Mesenchymal stem cell (in vitro differentiated cells and primary cell): Measurements from ENCODE around the gene PCDH20. TPM values are rescaled to one million over a fixed set of nuclear protein-coding genes. Genes with fewer than 3 reads are reported as not detected.
A peak's percentile ranks its signal among the peaks of the same experiment; 100 is the strongest.

Experiments
- DNase-seq: peaks from one replicate; pipeline ENCODE4 v3.0.0-alpha.2; 2013
- H2AFZ ChIP-seq: one replicate; pipeline ENCODE4 v1.6.1; 2013; ENCODE audit warnings: low read depth, mild to moderate bottlenecking, control low read depth, inconsistent platforms, low read length, moderate library complexity
- H2AK5ac ChIP-seq: 2 replicates; pipeline ENCODE4 v1.6.1; 2013; ENCODE audit warnings: low read length, moderate library complexity, mild to moderate bottlenecking, inconsistent platforms; ENCODE audit not compliant: severe bottlenecking
- H2BK120ac ChIP-seq: one replicate; pipeline ENCODE4 v1.6.1; 2013; ENCODE audit warnings: low read depth, mild to moderate bottlenecking, inconsistent platforms, low read length, moderate library complexity
- H2BK12ac ChIP-seq, 2 experiments: one replicate each; pipeline ENCODE4 v1.6.1; 2013; ENCODE audit warnings: inconsistent platforms in 2 of 2, low read length in 2 of 2, mild to moderate bottlenecking in 2 of 2, moderate library complexity in 2 of 2, control low read depth in 1 of 2
- H2BK15ac ChIP-seq: one replicate; pipeline ENCODE4 v1.6.1; 2013; ENCODE audit warnings: mild to moderate bottlenecking, low read depth, inconsistent platforms; ENCODE audit not compliant: poor library complexity, severe bottlenecking
- H2BK5ac ChIP-seq: 2 replicates; pipeline ENCODE4 v1.6.1; 2013; ENCODE audit warnings: low read depth, mild to moderate bottlenecking, low read length, control low read depth, inconsistent platforms; ENCODE audit not compliant: poor library complexity, severe bottlenecking
- H3K14ac ChIP-seq, 2 experiments: one replicate each; pipeline ENCODE4 v1.6.1; 2013; ENCODE audit warnings: inconsistent platforms in 2 of 2, low read length in 2 of 2, control low read depth in 1 of 2, mild to moderate bottlenecking in 1 of 2, moderate library complexity in 1 of 2
- H3K18ac ChIP-seq, 2 experiments: one replicate each; pipeline ENCODE4 v1.6.1; 2013; ENCODE audit warnings: inconsistent platforms in 2 of 2, low read length in 2 of 2, control low read depth in 1 of 2, low read depth in 1 of 2, mild to moderate bottlenecking in 1 of 2
- H3K23ac ChIP-seq, 2 experiments: one replicate each; pipeline ENCODE4 v1.6.1; 2013; ENCODE audit warnings: inconsistent platforms in 2 of 2, low read length in 2 of 2, mild to moderate bottlenecking in 2 of 2, moderate library complexity in 2 of 2, control low read depth in 1 of 2
- H3K27ac ChIP-seq: 2 replicates; pipeline ENCODE4 v1.5.1; 2013; ENCODE audit warnings: mild to moderate bottlenecking, moderate library complexity, low read length, control low read depth, inconsistent platforms; ENCODE audit not compliant: poor library complexity, severe bottlenecking
- H3K27me3 ChIP-seq, 2 experiments: 2 replicates each; pipeline versions ENCODE4 v1.6.1 to v1.7.0; 2013; ENCODE audit warnings: low read length in 2 of 2, mild to moderate bottlenecking in 2 of 2, moderate library complexity in 2 of 2, control low read depth in 1 of 2, inconsistent platforms in 1 of 2; ENCODE audit not compliant: control insufficient read depth in 1 of 2, insufficient read depth in 1 of 2
- H3K36me3 ChIP-seq, 2 experiments: 2 replicates each; pipeline versions ENCODE4 v1.6.1 to v1.7.0; 2013; ENCODE audit warnings: low read length in 2 of 2, control low read depth in 1 of 2, inconsistent platforms in 1 of 2, low read depth in 1 of 2, mild to moderate bottlenecking in 1 of 2; ENCODE audit not compliant: insufficient read depth in 2 of 2, control insufficient read depth in 1 of 2
- H3K4ac ChIP-seq, 2 experiments: one replicate each; pipeline ENCODE4 v1.6.1; 2013; ENCODE audit warnings: inconsistent platforms in 2 of 2, low read length in 2 of 2, mild to moderate bottlenecking in 2 of 2, moderate library complexity in 2 of 2, control low read depth in 1 of 2, low read depth in 1 of 2
- H3K4me1 ChIP-seq: 2 replicates; pipeline ENCODE4 v1.6.1; 2013; ENCODE audit warnings: low read depth, low read length, control low read depth; ENCODE audit not compliant: control insufficient read depth, insufficient read depth
- H3K4me2 ChIP-seq: 2 replicates; pipeline ENCODE4 v1.6.1; 2013; ENCODE audit warnings: low read length, mild to moderate bottlenecking, inconsistent platforms; ENCODE audit not compliant: poor library complexity, severe bottlenecking
- H3K4me3 ChIP-seq, 2 experiments: 2 replicates each; pipeline versions ENCODE4 v1.5.1 to v1.7.0; 2013; ENCODE audit warnings: low read length in 2 of 2, mild to moderate bottlenecking in 2 of 2, control low read depth in 1 of 2, low read depth in 1 of 2; ENCODE audit not compliant: insufficient read depth in 1 of 2
- H3K79me1 ChIP-seq: replicated peaks from 2 replicates; pipeline ENCODE4 v1.6.1; 2013; ENCODE audit warnings: mild to moderate bottlenecking, control low read depth, low read length, inconsistent platforms; ENCODE audit not compliant: poor library complexity, severe bottlenecking
- H3K9ac ChIP-seq: 2 replicates; pipeline ENCODE4 v1.7.0; 2013; ENCODE audit warnings: mild to moderate bottlenecking, low read length, moderate library complexity
- H3K9me3 ChIP-seq: 2 replicates; pipeline ENCODE4 v1.7.0; 2013; ENCODE audit warnings: mild to moderate bottlenecking, low read length; ENCODE audit not compliant: control insufficient read depth
- H4K8ac ChIP-seq: one replicate; pipeline ENCODE4 v1.6.1; 2013; ENCODE audit warnings: inconsistent platforms, mild to moderate bottlenecking, low read length, moderate library complexity
- H4K91ac ChIP-seq: one replicate; pipeline ENCODE4 v1.6.1; 2013; ENCODE audit warnings: mild to moderate bottlenecking, low read length, inconsistent platforms
- WGBS: methylation state at CpG from one replicate; pipeline ENCODE4 v1.1.7; 2013; ENCODE audit warnings: mixed read lengths; 5-methylcytosine and 5-hydroxymethylcytosine counted together
- polyA plus RNA-seq, 2 experiments: library from polyadenylated mRNA; stranded (reverse); fragments of 200-250 nt; gene quantifications; one replicate each; pipeline ENCODE4 v1.2.3, GENCODE V29; 2013

PCDH20 gene
- polyA plus RNA-seq (2013, experiment 1 of 2): 0.11 TPM
- polyA plus RNA-seq (2013, experiment 2 of 2): 0.11 TPM

- 36% methylated on average over 2 of the region's 3 CpGs for WGBS
- peaks cover 22 to 60% of the 10 kb centered on the region in 2 experiments for H3K27me3 ChIP-seq
- H3K4me1 ChIP-seq: peaks cover 12% of the 10 kb centered on the region
- H2BK5ac ChIP-seq: no peak within 1 kb of the TSS
- H3K14ac ChIP-seq: no peak within 1 kb of the TSS
- no peaks in the 10 kb centered on the region for H3K79me1 ChIP-seq
- H3K9ac ChIP-seq: no peak within 1 kb of the TSS
- H3K23ac ChIP-seq: no peak within 1 kb of the TSS
- no peak within 1 kb of the TSS for H2AK5ac ChIP-seq
- no peak for DNase-seq
- peak within 1 kb of the TSS; percentile 58 to 59 for H3K4me3 ChIP-seq
- H2BK120ac ChIP-seq: no peak within 1 kb of the TSS
- no peak within 1 kb of the TSS for H3K4ac ChIP-seq
- H2BK12ac ChIP-seq: no peak within 1 kb of the TSS
- no peak within 1 kb of the TSS for H3K27ac ChIP-seq
- H3K4me2 ChIP-seq: peak within 1 kb of the TSS; percentile 99
- H2BK15ac ChIP-seq: no peak within 1 kb of the TSS
- H3K36me3 ChIP-seq: no peaks in the 10 kb centered on the region
- H3K18ac ChIP-seq: no peak within 1 kb of the TSS
- no peak within 1 kb of the TSS for H4K91ac ChIP-seq
- no peak within 1 kb of the TSS for H4K8ac ChIP-seq
- H2AFZ ChIP-seq: peak within 1 kb of the TSS; percentile 5
- H3K9me3 ChIP-seq: no peaks in the 10 kb centered on the region
Measured at GRCh38 chr13:61415749-61416148, at the start of gene PCDH20. TSS of gene PCDH20 (minus strand) at chr13:61415849. CDS start at chr13:61415158, 691 bp downstream.

DNA sequence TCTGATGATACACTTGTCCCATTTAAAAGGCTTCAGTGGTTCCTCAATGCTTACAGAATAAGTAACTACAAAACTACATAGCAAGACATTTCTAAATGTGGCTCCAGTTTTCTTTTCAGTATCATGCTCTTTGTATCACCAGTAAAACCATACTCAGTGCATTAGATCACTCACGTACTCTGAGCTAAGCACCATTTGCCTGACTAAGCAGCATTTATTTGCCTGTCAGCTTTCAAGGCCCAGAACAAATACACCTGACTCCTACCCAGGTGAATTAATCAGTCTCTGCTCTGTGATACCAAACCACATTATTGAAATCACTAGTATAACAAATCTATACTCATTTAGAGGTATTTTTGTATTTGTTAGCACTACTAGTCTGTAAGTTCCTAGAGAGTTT lies 47.4 kb upstream of the PCDH20 start:
- H3K4me2 ChIP-seq: no peak overlapping the region
- WGBS: 81% methylated on average over 1 of the region's 1 CpG
- H2AFZ ChIP-seq: no peak overlapping the region
- no peak overlapping the region for H2BK12ac ChIP-seq
- H3K4ac ChIP-seq: no peak overlapping the region
- H3K4me1 ChIP-seq: no peaks in the 10 kb centered on the region
- no peaks in the 10 kb centered on the region for H3K9me3 ChIP-seq
- H3K9ac ChIP-seq: no peak overlapping the region
- H3K36me3 ChIP-seq: no peaks in the 10 kb centered on the region
- H3K18ac ChIP-seq: no peak overlapping the region
- no peaks in the 10 kb centered on the region for H3K79me1 ChIP-seq
- H4K91ac ChIP-seq: no peak overlapping the region
- H2AK5ac ChIP-seq: no peak overlapping the region
- no peak overlapping the region for H2BK5ac ChIP-seq
- no peak overlapping the region for H4K8ac ChIP-seq
- H3K4me3 ChIP-seq: no peak overlapping the region
- H3K27me3 ChIP-seq: no peaks in the 10 kb centered on the region
- no peak overlapping the region for H3K23ac ChIP-seq
- no peak overlapping the region for H2BK120ac ChIP-seq
- DNase-seq: no peak
- no peak overlapping the region for H3K27ac ChIP-seq
- H3K14ac ChIP-seq: no peak overlapping the region
- no peak overlapping the region for H2BK15ac ChIP-seq

DNA sequence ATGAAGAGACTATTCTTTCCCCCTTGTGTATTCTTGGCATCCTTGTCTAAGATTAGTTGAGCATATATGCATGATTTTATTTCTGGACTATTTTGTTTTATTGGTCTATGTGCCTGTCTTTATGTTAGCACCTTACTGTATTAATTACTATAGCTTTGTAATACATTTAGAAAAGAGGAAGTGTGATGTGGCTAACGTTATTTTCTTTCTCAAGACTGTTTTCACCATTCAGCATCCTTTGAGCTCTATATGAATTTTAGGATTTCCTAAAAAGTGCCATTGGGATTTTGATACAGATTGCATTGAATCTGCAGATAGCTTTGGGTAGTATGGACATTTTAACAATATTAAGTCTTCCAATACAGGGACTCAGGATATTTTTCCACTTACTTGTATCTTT lies 37.5 kb upstream of the PCDH20 start:
- H2AK5ac ChIP-seq: no peak overlapping the region
- H4K8ac ChIP-seq: no peak overlapping the region
- no peak overlapping the region for H3K4ac ChIP-seq
- no peak overlapping the region for H2BK5ac ChIP-seq
- no peak overlapping the region for H2BK120ac ChIP-seq
- H4K91ac ChIP-seq: no peak overlapping the region
- H2BK12ac ChIP-seq: no peak overlapping the region
- H3K79me1 ChIP-seq: no peaks in the 10 kb centered on the region
- no peak overlapping the region for H2AFZ ChIP-seq
- H3K14ac ChIP-seq: no peak overlapping the region
- no peaks in the 10 kb centered on the region for H3K36me3 ChIP-seq
- H3K23ac ChIP-seq: no peak overlapping the region
- no peak overlapping the region for H3K4me3 ChIP-seq
- H3K9me3 ChIP-seq: peaks cover 2% of the 10 kb centered on the region
- no peak overlapping the region for H3K9ac ChIP-seq
- H3K18ac ChIP-seq: no peak overlapping the region
- no peaks in the 10 kb centered on the region for H3K4me1 ChIP-seq
- H3K27ac ChIP-seq: no peak overlapping the region
- no peak for DNase-seq
- no peaks in the 10 kb centered on the region for H3K27me3 ChIP-seq
- WGBS: no CpG with 5 or more reads among the region's 1 CpG
- no peak overlapping the region for H3K4me2 ChIP-seq
- H2BK15ac ChIP-seq: no peak overlapping the region

DNA sequence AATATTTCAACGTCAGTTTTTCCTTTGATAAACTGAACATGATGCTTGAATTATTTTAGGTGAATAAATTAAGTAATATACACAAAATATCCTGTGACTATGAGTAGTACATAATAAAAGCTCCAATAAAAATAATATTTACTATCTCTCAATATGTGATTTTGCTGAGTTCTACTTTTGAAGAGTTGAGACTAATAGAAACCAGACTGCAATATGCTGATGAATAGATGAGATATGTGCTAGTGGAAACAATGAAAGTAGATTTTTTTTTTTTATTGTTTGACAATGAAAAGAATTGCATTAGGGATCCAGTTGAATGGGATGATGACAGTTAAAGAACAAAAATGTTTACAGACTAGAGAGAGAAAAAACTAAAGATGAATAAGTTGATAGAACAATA lies 16.4 kb upstream of the PCDH20 start:
- H3K4me3 ChIP-seq: no peak overlapping the region
- no peak overlapping the region for H3K18ac ChIP-seq
- no peak overlapping the region for H4K8ac ChIP-seq
- no peak overlapping the region for H2AFZ ChIP-seq
- no peaks in the 10 kb centered on the region for H3K79me1 ChIP-seq
- no peak overlapping the region for H2BK120ac ChIP-seq
- no peak overlapping the region for H3K14ac ChIP-seq
- no peak overlapping the region for H2AK5ac ChIP-seq
- H3K23ac ChIP-seq: no peak overlapping the region
- no peaks in the 10 kb centered on the region for H3K9me3 ChIP-seq
- no peak for DNase-seq
- no peak overlapping the region for H3K9ac ChIP-seq
- no peak overlapping the region for H3K4me2 ChIP-seq
- no peak overlapping the region for H3K27ac ChIP-seq
- H2BK5ac ChIP-seq: no peak overlapping the region
- no peaks in the 10 kb centered on the region for H3K27me3 ChIP-seq
- H4K91ac ChIP-seq: no peak overlapping the region
- H3K4ac ChIP-seq: no peak overlapping the region
- H2BK12ac ChIP-seq: no peak overlapping the region
- WGBS: no CpG with 5 or more reads among the region's 1 CpG
- H2BK15ac ChIP-seq: no peak overlapping the region
- no peaks in the 10 kb centered on the region for H3K36me3 ChIP-seq
- H3K4me1 ChIP-seq: no peaks in the 10 kb centered on the region
